ENCODE measurements around the gene CASP10. TPM values are rescaled to one million over a fixed set of nuclear protein-coding genes. Genes with fewer than 3 reads are reported as not detected.

Gene CASP10
- total RNA-seq, 1 donor from 2014 or later = 9.0 TPM

- DNase-seq (ENCODE audit: low spot score, unreplicated experiment) = no peak
- Mint-ChIP-seq H3K27me3 (no peaks in the 10 kb centered on the region), H3K27ac (no peak overlapping the region)
Observed at GRCh38 chr2:201261471-201261870, 78.5 kb downstream of the CASP10 start.

GRCh38 chr2:201261906-201262305 is 79.0 kb downstream of the CASP10 start:
- Mint-ChIP-seq H3K4me1 (ENCODE audit: low read depth) (peaks cover 11% of the 10 kb centered on the region), H3K27ac (no peak overlapping the region), H3K4me3 (ENCODE audit: low read depth) (no peak overlapping the region), H3K36me3 (ENCODE audit: insufficient read depth) (no peaks in the 10 kb centered on the region), H3K27me3 (no peaks in the 10 kb centered on the region), H3K9me3 (ENCODE audit: low read depth) (no peaks in the 10 kb centered on the region)
- no peak for DNase-seq (ENCODE audit: low spot score, unreplicated experiment)
- no peak for TF ChIP-seq CTCF (IDR thresholded peaks at IDR 0.05; ENCODE audit: unreplicated experiment)

More at GRCh38 chr2:201261471-201261870, 78.5 kb downstream of the CASP10 start:
- Mint-ChIP-seq H3K4me3 (ENCODE audit: low read depth) (no peak overlapping the region), H3K4me1 (ENCODE audit: low read depth) (peaks cover 11% of the 10 kb centered on the region), H3K36me3 (ENCODE audit: insufficient read depth) (no peaks in the 10 kb centered on the region), H3K9me3 (ENCODE audit: low read depth) (no peaks in the 10 kb centered on the region)
- no peak for TF ChIP-seq CTCF (IDR thresholded peaks at IDR 0.05; ENCODE audit: unreplicated experiment)

- TF ChIP-seq CTCF (IDR thresholded peaks at IDR 0.05; ENCODE audit: unreplicated experiment) = no peak
- H3K4me1 Mint-ChIP-seq (ENCODE audit: low read depth) = peaks cover 9% of the 10 kb centered on the region
- no peaks in the 10 kb centered on the region for H3K36me3 Mint-ChIP-seq (ENCODE audit: insufficient read depth)
- H3K27me3 Mint-ChIP-seq = no peaks in the 10 kb centered on the region
- no peak overlapping the region for H3K27ac Mint-ChIP-seq
- H3K9me3 Mint-ChIP-seq (ENCODE audit: low read depth) = no peaks in the 10 kb centered on the region
- no peak overlapping the region for H3K4me3 Mint-ChIP-seq (ENCODE audit: low read depth)
- DNase-seq (ENCODE audit: low spot score, unreplicated experiment) = no peak
Observed at GRCh38 chr2:201262718-201263117, 79.8 kb downstream of the CASP10 start.

- no peak overlapping the region for H3K27ac Mint-ChIP-seq
- H3K4me3 Mint-ChIP-seq (ENCODE audit: low read depth) = no peak overlapping the region
- DNase-seq (ENCODE audit: low spot score, unreplicated experiment) = no peak
- H3K9me3 Mint-ChIP-seq (ENCODE audit: low read depth) = no peaks in the 10 kb centered on the region
- no peak for TF ChIP-seq CTCF (IDR thresholded peaks at IDR 0.05; ENCODE audit: unreplicated experiment)
- peaks cover under 1% of the 10 kb centered on the region for H3K4me1 Mint-ChIP-seq (ENCODE audit: low read depth)
- no peaks in the 10 kb centered on the region for H3K36me3 Mint-ChIP-seq (ENCODE audit: insufficient read depth)
- no peaks in the 10 kb centered on the region for H3K27me3 Mint-ChIP-seq
Observed at GRCh38 chr2:201263779-201264178, 80.8 kb downstream of the CASP10 start.

- Mint-ChIP-seq H3K27me3 (no peaks in the 10 kb centered on the region), H3K4me3 (ENCODE audit: low read depth) (no peak overlapping the region), H3K27ac (no peak overlapping the region), H3K36me3 (ENCODE audit: insufficient read depth) (no peaks in the 10 kb centered on the region), H3K9me3 (ENCODE audit: low read depth) (no peaks in the 10 kb centered on the region), H3K4me1 (ENCODE audit: low read depth) (no peaks in the 10 kb centered on the region)
- DNase-seq (ENCODE audit: low spot score, unreplicated experiment) = no peak
- no peak for TF ChIP-seq CTCF (IDR thresholded peaks at IDR 0.05; ENCODE audit: unreplicated experiment)
Observed at GRCh38 chr2:201264472-201265173, 81.7 kb downstream of the CASP10 start.
